ENCODE data around the gene MAP1LC3C. TPM values are rescaled to one million over a fixed set of nuclear protein-coding genes. Genes with fewer than 3 reads are reported as not detected.

The MAP1LC3C gene
- total RNA-seq, 1 donor from 2014 or later, result 0.19 TPM

Other genes starting within 250 kb of the MAP1LC3C start
- 0.65 TPM for gene EXO1, start 150.9 kb downstream of the MAP1LC3C start, total RNA-seq
- gene BECN2, start 41.3 kb downstream of the MAP1LC3C start, total RNA-seq, result not detected

All from Right ventricle myocardium inferior (tissue), 1 donor.